ENCODE measurements around the gene ZEB1.

Gene ZEB1

DNA sequence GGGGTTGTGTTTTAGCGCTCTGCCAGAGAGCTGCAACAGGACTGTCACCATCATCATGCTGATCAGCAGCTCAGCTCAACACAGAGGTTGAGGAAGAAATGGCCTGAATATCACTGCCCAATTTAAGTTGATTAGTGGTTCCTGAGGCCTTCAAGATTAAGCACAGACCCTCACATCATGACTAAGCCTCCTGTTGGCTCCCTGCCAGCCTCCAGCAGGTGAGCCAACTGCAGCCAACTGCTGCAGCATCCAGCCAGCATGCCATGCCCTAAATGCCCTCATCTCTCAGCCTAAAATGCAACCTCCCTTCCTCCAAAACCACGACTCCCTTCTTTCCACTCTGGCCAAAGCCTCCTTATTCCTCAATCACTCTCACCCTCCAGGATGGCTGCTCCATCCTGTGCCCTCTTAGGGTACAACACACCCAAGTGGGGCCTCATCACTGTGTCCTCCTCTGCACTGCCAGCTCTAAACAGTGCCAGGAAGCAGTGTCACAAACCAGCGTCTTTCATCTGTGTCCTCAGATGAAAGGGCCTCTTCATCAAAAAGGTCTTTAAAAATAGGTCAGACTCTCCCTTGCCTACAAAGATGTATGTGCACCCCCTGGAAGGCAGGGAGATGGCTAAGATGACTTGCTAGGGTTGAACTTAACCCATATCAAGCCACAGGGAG is 259.3 kb downstream of the ZEB1 start:
- Histone ChIP-seq H3K27me3 (ENCODE audit: insufficient read depth, low read length) (peaks cover 7% of the 10 kb centered on the region; the same call in 1 of the 2 replicates), H3K79me2 (ENCODE audit: control insufficient read depth, insufficient read depth, low read length, unreplicated experiment) (no peaks in the 10 kb centered on the region), H2AFZ (ENCODE audit: low read length, unreplicated experiment) (no peak overlapping the region), H3K4me3 (ENCODE audit: low read depth, low read length) (no peak overlapping the region), H3K36me3 (ENCODE audit: insufficient read depth, low read length) (no peaks in the 10 kb centered on the region), H3K27ac (ENCODE audit: low read depth, low read length) (no peak overlapping the region), H3K4me1 (ENCODE audit: control insufficient read depth, insufficient read depth, low read length, unreplicated experiment) (peaks cover 13% of the 10 kb centered on the region)

DNA sequence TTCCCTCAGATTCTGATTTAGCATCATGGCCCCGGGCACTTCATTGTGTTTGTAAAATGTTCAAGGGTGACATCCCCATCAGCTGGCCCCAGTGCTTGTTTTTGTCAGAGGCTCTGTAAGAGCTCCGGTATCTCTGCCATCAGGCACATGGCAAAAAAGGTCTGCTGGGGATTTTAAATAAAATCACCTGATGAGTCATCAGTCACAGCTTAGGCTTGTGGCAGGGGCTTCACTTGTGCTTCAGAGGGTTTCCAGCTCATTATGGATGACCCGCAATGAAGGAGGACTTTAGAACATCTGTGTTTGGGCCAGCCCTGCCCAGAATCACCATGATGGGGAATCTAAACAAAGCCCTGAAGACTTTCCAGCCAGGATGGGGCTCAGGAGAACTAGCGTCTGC is 259.9 kb downstream of the ZEB1 start:
- H3K79me2 ChIP-seq (ENCODE audit: control insufficient read depth, insufficient read depth, low read length, unreplicated experiment): no peaks in the 10 kb centered on the region
- no peak overlapping the region for H3K27ac ChIP-seq (ENCODE audit: low read depth, low read length)
- H3K36me3 ChIP-seq (ENCODE audit: insufficient read depth, low read length): no peaks in the 10 kb centered on the region
- H3K4me1 ChIP-seq (ENCODE audit: control insufficient read depth, insufficient read depth, low read length, unreplicated experiment): peaks cover 13% of the 10 kb centered on the region
- H3K27me3 ChIP-seq (ENCODE audit: insufficient read depth, low read length): peaks cover 7% of the 10 kb centered on the region; the same call in 1 of the 2 replicates
- H3K4me3 ChIP-seq (ENCODE audit: low read depth, low read length): no peak overlapping the region
- H2AFZ ChIP-seq (ENCODE audit: low read length, unreplicated experiment): no peak overlapping the region
